GM18498 (cell line): ENCODE results near the gene BEGAIN.

Experiments
- ATAC-seq: cut with Tn5 transposase; IDR thresholded peaks from one replicate; pipeline ENCODE4 v1.9.1; 2021; ENCODE audit warnings: mild to moderate bottlenecking, moderate library complexity; ENCODE audit not compliant: unreplicated experiment

BEGAIN gene

DNA sequence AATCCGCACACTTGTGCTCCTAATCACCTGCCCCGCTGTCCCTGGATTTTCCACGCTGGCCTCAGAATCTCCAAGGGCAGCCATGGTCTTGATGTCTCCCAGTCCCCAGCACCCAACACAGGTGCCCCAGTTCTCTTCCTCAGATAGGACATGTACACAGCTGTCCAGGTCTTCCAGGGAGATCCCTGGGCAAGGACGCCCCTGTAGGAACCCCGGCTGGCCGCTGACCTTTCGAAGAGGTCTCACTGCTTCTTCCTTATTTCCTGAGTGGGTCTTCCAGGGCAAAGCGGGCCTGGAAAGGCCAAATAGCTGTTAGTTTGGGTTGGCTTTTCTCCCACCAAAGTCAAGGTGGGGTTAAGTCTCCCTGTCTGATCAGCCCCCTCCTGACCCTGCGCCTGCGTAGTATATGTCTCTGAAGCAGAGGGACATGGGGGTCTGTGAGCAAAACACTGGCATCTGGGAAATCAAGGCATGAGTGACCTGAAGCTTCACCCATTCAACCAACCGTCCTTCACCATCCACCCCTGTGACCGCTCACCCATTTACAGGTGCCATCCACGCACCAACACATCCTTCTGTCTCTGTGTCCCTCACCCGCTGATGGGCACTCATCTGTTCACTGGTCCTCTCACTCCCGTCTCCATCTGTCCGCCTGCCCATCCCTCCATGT is 4.6 kb downstream of the BEGAIN start:
- ATAC-seq: no peak

DNA sequence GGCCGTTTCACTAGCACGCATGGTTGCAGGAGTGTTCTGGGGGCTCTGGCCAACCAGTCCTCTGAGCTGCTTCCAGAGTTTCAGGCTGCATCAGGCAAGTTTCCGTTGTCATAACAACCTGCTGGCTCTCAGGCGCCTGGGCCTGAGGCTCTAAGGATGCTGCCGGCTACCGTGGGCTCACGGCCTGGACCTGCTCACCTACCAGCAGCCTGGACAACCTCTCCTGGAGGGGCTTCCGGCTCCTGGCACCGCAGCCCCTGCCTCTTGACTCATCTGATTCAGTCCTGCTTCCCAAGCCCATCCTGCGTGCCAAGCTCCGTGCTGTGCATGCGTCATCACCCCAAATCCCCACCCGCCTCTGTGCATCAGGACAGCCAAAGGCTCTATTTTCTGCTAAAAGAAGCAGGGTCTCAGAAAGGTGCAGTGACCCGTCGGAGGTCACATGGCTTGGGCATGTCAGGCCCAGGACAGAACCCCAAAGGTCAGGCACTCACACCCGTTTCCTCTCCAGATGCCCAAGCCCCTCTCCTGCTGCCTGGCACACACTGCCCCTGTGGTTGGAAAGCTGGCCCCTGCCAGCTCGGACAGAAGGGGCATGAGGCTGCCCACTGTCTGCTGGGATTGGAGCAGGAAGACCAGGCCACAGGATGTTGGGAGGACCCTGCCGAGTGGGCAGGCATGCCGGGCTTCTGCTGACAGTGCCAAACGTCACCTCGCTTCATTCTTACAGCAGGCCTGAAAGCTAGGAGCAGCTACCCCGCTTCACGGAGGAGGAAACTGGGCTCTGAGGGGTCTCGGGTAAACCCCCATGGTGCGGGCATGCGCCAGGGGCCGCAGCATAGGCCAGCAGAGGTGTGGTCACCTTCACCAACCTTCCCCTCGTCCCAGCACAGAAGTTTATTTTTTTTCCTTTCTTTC is 5.7 kb downstream of the BEGAIN start:
- ATAC-seq: no peak

DNA sequence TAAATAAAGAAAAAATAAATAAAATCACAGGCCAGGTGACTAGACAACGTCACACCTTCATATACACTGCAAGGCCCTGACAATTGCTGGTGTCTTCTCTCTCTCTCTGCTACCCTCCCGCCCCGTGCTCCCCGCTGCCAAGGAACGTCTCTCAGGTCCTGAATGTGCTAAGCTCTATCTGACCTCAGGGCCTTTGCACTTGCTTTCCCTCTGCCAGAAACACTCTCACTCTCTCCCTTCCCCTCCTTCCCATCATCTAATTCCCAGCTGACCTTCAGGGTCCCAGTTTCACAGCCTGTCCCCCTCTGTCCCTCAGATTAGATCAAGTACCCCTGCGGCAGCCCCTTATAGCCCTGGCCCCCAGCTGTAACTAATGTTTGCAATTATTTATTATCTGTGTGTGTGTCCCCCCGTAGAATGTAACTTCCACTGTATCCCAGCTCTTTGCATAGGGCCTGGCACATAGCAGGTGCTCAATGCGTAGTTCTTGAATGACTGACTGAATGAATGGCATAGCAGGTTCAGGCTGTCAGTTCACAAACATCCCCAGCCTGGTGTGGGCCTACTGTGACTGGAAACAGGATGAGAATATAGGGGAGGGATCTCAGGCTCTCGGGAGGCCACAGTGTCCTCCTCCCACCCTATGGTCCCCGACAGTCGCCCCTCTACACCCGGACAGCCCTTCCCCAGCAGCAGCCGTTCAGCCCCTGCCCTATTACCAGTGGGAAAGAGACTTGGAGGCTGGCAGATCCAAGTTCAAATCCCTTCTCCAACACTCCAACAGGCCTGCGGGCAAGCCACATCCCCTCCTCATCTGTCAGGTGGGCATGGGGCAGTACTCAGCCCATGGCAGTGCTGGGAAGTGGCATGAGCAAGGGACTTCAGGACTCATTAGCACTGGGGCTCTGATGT is 6.6 kb downstream of the BEGAIN start:
- no peak for ATAC-seq

DNA sequence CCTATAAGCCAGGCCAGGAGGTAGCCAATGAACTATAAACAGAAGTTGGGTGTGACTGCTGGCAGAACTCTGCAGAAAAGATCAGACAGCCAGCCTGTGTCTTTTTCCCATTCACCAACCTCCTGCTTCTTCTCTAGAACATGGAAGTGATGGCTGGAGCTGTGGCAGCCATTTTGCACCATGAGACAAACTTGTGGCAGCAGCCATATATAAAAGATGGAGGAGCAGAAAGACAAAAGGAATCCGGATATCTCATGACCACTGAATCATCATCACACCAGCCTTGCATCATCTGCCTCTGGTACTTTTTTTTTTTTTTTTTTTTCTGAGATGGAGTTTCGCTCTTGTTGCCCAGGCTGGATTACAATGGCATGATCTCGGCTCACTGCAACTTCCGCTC is 8.7 kb downstream of the BEGAIN start:
- ATAC-seq: no peak

DNA sequence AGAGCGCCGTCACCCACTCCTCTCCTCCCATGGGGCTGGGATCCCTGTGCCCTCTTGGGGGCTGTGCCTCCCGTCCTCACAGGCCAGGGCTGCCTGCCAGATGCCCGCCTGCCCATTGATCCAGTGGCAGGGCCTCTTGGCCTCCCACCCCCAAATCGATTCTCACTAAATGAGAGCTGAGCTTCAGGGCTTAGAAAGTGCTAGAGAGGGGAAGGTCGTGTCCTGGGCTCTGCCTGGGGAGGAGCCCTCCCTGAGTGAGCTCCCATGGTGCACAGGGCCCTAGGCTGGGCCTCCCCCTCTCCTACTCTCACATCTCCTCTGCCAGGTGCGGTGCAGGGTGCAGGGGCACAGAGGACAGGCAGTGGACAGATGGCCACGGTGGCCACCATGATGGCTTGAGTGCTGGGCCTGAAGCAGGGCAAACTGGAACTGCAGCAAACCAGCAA is 9.2 kb downstream of the BEGAIN start:
- ATAC-seq: no peak

DNA sequence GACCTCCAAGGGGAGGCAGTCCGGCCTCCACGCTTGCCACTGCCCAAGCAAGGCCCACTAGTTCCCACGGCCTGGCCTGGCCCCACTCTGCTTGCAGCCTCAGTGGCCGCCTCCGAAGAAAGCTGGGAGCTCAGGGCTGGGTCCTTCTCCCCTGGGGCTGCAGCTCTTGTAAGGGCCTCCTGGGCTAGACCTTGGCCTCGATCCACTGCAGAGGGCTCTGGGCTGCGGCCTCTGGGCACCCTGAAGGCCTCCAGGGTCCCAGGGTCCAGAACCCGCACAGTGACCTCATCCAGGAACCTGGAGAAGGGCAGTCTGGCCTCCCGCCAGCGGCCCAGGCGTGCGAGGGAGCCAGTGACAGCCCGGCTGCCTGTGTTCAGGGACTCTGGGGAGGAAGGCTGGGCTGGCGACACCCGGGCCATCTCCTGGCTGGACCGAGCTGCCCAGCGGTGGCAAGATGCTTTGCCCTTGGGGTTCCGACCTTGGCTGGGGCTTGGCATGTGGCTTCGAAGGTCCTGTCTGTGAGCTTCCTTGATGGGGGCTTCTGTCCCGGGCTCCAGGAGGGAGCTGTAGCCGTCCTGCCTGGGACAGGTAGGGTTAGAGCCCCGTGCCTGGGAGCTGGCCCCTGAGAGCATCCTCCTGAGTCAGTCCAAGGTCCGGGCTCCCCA is 9.8 kb downstream of the BEGAIN start:
- ATAC-seq: no peak

DNA sequence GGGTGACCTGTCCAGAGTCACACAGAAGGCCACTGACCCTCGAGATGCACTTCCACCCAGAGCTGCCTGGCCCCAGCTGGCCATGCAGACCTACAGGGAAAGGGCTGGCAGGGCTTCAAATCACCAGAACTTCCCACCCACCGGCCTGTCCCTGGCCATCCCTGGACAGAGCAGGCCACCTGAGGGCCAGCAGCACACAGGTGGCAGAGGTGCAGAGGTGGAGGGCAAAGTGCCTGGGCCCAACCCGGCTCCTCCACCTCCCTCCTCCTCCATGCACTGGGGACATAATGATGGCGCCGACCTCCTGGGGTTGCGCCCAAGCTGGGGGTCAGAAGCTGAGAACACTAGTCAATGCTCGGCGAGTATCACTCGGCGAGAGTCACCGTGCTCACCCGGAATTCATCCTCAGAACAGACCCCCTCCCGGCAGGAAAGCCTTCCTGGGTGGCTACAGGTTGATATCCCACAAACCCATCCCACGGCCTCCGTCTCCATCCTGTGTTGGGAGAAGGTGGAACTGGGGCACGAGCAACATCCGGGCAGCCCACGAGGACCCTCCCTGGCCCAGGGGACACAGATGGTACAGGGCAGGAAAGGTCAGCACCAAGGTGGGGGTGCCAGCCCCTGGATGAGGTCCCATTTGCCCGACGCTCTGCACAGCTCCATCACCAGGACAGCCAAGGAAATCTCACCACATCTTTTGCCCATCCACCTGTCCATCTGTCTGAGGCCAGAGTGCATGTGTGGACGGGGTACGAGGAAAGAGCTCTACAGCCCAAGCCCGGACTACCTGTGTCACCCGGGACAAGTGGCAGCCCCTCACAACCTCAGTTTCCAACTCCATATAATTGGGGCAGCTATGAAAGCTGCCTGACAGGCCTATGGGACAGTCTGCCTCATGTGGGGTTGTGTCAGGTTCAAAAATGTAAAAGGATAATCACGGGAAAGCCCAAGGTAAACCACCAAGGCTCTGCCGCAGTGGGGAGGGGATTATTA is 10.8 kb downstream of the BEGAIN start:
- no peak for ATAC-seq

DNA sequence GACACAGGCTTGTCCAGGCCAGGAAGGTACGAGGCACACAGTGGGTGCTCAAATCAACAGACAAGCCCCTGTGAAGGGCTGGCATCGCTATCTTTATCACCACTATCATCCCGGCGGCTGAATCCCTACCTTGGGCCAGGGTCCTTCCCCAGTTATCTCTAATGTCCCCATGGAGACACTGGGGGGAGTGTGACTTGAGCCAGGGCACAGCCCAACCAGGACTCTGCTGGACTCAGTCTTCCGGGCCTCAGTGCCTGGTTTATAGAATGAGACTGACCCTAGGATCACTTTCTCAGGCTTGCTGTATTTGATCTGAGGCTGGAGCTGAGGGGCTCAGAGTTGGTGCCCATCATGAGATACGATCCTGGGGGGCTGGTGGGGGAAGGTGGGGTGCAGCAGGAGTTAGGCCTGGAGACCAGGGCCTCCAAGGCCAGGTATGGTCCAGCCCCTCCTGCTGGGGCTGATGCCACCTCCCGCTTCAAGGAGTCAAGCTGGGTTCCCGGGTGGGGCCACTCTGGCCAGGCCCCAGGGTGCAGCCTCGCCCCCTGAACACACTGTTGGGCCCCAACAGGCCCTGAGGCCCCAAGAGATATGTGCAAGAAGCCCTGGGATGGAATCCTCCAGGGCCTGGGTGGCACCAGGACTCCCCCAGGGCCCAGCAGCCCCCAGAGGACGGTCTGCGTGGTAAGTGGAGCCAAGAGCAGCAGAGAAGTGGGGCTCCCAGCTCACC is 11.8 kb downstream of the BEGAIN start:
- no peak for ATAC-seq

DNA sequence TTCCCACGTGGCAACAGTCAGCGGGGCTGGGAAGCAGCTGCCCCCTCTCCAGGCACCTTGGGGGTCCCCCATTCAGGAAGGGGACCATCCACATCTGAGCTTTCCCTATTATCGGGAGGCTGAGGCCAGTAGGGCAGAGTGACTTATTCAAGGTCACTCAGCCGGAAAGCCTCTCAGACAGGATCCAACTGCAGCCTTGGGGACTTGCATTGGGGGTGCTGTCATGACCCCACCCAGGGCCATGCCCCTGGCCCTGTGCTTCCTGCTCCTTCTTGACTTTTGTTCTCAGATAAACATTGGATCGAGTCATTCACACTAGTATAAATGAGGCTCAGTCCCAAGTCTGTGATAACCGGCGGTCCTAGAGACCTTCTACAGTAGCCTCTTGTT is 12.6 kb downstream of the BEGAIN start:
- ATAC-seq: no peak

DNA sequence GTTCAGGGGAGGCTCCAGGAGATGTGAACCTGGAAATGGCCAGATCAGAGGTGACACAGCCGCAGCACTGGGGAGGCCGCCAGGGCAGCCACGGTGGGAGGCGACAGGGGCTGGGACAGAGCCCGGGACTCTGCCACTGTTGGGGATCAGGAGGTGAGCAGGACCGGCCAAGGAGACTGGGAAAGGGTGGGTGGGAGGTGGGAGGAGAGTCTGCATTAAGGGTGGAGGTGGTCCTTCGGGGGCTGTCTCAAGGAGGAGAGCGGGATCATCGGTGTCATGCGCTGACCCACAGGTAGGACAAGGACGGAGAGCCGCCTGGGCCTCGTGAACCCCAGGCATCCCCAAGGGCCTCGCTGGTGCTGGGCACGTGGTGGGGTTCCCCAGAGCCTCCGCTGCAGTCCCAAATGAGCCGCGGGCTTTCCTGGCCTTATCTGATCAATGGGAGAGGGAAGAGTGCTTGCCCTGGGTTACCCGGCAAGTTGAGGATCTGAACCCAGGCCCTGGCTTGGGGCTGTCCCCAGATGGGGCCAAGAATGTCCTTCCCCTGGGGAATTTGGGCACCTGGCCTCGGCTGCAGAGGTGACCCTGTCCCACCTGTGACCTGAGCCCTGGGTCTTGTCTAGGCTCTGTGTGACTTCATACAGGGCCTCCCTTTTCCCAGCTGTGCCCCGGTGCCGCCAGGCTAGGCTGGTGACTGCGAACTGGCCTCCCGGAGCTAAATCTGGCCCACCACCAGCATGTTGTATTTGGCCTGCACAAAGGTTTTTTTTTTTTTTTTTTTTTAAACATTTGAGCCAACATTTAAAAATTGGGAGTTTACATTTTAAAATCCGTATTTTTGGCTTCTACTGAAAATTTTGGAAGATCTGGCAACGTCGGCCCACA is 13.2 kb downstream of the BEGAIN start:
- no peak for ATAC-seq

DNA sequence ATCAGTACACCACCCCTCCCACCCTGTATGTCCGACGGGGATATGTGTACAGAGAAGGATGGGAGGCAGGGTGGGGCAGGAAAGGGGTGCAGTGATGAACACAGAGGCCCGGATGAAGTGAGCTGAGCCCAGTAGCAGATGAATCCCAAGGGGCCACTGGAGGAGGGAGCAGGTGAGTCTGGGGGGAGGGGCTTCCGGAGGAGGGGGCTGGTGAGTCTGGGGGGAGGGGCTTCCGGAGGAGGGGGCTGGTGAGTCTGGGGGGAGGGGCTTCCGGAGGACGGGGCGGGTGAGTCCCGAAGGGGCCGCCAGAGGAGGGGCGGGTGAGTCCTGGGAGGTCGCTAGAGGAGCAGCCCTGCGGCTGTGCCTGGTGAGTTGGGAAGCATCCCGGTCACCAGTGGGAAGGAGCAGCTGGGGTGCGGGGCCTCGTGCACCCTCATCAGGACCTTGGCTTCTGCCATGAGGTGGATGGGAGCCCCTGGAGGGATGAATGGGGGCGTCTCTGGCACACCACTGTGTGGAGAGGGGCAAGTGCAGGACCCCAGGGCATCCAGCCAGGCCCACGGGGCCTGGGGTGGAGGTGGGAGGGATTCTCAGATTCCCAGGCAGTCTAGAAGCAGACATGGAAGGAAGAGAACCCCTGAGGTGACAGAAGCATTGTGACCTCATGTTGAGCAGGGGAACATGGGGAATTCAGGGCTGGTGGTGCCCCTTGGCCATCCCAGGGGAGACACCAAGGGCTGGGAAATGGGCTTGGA is 14.0 kb downstream of the BEGAIN start:
- no peak for ATAC-seq

DNA sequence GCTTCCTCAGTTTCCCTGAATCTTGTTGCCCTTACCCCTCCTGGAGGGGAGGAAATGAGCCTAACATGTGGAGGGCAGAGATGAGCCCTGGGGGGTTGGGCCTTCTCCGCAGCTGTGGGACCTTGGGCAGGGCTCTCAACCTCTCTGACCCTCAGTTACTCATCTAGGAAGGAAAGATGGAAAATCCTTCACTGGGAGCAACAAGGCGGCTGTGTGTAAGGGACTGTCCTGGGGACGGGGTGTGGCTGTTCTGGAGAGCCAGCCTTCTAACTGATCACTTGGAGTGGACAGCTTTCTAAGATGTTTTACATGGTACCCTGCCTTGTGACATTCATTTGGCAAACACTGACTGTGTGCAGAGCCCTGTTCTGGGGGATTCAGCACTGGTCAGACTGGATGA is 14.7 kb downstream of the BEGAIN start:
- no peak for ATAC-seq

DNA sequence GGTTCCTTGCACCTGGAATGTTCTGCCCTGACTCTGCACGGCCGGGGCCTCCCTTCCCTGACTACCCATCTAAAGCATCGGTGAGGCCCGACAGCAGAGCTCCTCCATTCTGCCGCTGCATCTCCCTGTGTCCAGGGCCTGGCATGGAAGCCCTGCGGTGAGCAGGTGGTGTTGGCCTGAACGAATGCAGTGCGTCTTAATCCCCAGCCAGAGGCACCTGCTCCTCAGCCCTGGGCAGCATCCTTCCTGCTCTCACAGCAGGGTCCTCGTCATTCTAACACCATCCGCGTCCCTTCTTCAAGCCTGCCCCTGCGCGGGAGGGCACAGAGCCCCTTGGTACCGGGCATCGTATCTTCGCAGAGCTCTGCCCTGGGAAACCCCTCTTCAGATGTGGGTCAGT is 15.4 kb downstream of the BEGAIN start:
- ATAC-seq: no peak

DNA sequence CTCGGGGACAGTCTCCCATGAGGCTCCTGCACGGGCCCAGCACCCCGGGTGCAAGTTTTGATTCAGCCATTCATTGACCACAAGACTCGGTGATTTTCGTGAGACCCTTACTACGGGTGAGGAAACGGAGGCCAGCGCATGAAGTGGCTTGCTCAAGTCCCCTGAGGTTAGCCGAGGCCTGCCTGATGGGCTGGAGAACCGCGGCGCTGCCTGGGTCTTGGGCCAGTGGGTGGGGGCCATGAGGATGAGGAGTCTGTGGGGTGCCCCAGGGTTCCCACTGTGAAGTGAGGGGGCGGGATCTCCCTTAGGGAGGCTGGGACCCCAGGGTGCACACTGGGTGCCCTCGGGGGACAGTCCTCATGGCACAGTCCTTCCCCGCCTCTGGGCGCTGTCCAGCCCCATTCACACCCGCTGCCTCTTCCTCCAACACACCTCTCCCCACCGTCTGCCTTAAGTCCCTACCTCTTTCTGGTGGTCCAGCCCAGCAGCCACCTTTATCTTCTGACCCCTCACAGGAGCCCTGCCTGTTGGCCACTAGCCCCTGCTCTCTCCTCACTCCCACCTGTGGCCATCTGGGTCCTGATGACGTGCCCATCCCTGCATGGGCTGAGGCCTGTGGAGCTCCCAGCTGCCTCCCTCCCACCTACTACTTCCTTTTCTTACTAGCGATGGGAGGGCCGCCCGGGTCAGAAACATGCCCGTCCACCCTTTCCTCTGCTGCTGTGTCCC is 16.3 kb downstream of the BEGAIN start:
- ATAC-seq: no peak

DNA sequence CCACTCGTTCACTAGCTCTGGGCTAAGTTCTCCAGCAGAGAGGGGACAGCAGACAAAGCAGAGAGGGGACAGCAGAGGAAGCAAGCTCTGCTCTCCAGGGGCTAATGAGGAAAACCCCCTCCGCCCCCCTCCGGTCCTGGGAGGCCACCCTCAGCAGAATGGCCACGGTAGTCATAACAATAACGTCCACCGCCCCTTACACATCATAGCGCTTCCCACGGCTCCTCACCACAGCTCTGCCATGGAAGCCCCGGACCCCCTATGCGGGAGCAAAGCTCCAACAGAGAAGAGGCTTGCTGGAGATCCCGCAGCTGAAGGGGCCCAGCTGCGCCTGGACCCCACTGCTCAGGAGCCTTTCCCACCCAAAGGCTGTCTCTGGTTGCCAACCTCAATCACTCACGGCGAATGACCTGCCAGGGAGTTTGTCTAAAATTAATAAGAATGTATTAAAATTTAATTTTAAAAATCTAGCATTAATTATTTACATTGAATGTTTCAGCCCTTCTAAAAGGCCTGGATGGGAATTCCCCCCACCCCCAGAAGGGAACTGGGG is 17.4 kb downstream of the BEGAIN start:
- no peak for ATAC-seq
